Stimulated activated CD4-positive, alpha-beta T cell treated with anti-CD3 and anti-CD28 coated beads, Interleukin-1b, Interleukin-23, amount 100 ng/mL, for 1 hour (primary cell): ENCODE data around the gene TNFRSF12A.

ENCODE experiments used
- DNase-seq, 2 donors: peaks; one replicate each; pipeline ENCODE4 v3.0.0-alpha.2; 2020; ENCODE audit warnings: low read depth in 2 of 2

TNFRSF12A gene

GRCh38 chr16:3020247-3020603 lies at the start of gene TNFRSF12A:
TNFRSF12A (plus strand) TSS chr16:3020368; CDS start chr16:3020398, 30 bp downstream.
- DNase-seq, result no peak

- no peak for DNase-seq
Measured at GRCh38 chr16:2970563-2970962, 49.6 kb upstream of the TNFRSF12A start.

- DNase-seq, result no peak
Measured at GRCh38 chr16:2971134-2971984, 48.8 kb upstream of the TNFRSF12A start.

DNA sequence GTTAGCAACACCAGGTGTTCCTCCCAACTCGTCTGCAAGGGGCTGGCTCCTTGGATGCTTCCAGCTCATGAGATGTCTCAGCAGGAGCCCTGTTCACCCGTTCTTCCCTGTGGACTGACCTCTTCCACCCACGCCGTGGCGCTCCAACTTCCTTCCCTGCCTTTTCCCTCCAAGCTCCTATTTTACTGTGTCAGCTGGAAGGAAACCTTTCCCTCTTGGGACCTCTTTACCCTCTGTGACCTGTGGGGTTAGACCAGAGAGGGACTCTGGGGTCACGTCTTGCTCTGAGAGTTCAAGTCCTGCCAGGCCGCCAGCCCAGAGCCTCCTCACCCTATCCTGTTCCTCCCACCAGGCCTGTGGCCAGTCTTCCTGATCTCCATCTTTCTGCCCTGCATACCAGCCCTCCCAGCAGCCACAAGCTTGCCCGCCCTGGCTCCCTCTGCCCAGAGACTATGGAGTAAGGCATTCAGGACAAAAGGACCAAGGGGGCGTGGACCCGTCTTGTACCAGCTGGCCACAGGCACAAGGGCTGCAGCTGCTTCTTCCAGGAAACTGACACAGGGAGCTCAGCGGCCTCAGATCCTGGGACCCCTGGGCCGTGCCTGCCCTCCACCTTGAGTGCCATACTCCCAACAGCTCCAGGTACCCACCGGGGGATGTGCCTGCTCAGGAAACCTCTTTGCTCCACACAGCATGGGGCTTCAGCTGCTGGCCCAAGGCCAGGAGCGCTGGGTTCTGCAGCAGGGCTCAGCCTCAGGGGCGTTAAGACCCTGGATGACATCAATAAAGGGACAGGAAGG lies 48.0 kb upstream of the TNFRSF12A start:
- no peak for DNase-seq

- no peak for DNase-seq
Measured at GRCh38 chr16:2973093-2973492, 47.1 kb upstream of the TNFRSF12A start.

- no peak for DNase-seq
Measured at GRCh38 chr16:2973605-2974318, 46.4 kb upstream of the TNFRSF12A start.

GRCh38 chr16:2974319-2975056 lies 45.7 kb upstream of the TNFRSF12A start:
- DNase-seq, result no peak

- no peak for DNase-seq
Measured at GRCh38 chr16:2975161-2975795, 44.9 kb upstream of the TNFRSF12A start.

- DNase-seq, result no peak
Measured at GRCh38 chr16:2976201-2976600, 44.0 kb upstream of the TNFRSF12A start.

DNA sequence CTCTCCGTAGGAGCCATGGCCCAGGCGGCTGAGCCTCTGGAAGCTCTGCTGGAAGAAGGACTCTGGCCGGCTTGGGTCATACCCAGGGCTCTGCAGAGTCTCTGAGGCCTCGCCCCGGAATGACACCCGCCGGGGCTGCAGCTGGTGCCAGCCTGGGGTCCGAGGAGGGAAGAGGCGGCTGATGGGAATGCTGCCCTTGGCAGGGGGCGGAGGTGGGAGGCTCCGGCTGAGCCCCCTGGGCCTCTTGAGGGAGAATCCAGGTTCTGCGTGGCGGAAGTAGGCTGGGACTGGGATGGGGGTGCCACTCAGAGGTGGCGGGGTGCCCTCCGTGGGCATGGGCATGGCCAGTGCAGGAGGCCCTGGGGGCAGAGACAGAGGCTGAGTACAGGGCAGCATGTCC lies 43.5 kb upstream of the TNFRSF12A start:
- DNase-seq, result no peak

DNA sequence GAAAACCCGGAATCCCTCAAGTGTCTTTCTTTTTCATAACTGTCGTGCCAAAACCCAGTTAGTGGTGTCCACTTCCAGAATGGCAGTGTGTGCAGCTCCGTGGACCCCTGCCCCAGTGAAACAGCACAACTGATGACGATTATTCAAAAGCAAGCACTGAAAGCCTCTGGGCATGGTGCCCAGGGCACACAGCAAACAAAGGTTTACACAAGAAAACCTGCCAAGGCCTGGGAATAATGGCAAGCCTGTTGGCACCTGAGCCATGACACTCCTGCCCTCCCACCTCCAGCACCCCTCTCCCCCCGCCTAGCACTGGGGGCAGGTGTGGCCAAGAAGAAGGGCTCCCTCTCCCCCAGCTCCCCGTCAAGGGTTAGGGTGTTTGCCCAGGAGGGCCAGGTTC lies 42.7 kb upstream of the TNFRSF12A start:
- DNase-seq, result no peak

GRCh38 chr16:2979669-2980226 lies 40.4 kb upstream of the TNFRSF12A start:
- no peak for DNase-seq

- peak; percentile 90 to 92 for DNase-seq
Measured at GRCh38 chr16:2980227-2981176, 39.7 kb upstream of the TNFRSF12A start, which contains the start of gene PKMYT1. PKMYT1 (minus strand) TSS chr16:2980446; CDS start chr16:2979657, 789 bp downstream.

DNA sequence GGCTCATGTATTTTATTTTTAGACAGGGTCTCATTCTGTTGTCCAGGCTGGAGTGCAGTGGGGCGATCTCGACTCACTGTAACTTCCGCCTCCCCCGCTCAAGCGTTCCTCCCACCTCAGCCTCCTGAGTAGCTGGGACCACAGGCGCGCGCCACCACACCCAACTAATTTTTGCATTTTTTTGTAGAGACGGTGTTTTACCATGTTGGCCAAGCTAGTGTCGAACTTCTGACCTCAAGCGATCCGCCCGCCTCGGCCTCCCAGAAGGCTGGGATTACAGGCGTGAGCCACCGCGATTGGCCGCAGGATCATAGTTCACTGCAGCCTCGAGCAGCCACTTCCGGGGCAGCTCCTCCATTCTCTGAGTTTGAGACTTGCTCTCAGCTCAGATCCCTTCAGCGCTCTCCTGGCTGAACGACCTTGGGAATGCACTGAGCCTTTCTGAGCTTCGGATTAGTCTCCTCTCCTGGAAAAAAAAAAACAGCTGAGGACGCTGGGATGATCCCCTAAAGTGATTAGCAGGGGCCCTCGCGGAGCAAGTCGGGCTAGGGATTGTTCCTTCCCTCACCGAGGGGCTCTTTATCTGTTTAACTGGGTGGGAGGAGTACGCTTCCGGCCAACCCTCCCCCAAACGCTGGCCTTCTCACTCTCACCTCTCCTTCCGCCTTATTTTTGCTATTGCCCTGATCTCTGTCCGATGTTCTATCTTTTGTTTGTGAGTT lies 38.8 kb upstream of the TNFRSF12A start:
- no peak for DNase-seq

DNA sequence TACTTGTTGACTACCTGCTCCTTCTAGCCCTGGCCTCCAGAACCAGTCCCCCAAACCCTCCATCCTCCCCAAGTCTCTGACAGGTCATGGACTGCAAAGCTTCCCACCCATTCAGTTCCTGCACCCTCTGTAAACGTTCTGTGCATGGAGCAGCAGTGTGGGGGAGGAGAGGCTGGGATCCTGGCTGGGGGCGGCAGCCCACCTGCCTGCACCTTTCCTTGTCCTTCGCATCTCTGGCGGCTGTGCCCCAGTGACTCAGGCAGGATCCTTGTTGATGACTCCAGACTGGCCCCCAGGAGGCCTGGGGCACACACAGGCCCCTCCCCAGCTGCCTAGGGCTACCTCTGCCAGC lies 38.3 kb upstream of the TNFRSF12A start:
- no peak for DNase-seq

DNA sequence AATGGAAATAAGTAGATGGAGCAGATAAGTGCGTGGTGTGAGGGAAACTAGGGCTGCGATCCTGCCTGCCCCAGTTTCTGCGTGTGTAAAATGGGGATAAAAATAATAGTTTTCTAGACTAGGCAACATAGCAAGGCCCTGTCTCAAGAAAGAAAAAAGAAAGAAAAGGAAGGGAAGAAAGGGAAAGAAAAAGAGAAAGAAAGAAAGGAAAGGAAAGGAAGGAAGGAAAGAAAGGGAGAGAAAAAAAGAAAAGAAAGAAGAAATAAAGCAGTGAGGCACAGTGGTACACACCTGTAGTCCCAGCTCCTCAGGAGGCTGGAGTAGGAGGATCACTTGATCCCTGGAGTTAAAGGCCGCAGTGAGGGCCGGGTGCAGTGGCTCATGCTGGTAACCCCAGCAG lies 37.8 kb upstream of the TNFRSF12A start:
- no peak for DNase-seq

DNA sequence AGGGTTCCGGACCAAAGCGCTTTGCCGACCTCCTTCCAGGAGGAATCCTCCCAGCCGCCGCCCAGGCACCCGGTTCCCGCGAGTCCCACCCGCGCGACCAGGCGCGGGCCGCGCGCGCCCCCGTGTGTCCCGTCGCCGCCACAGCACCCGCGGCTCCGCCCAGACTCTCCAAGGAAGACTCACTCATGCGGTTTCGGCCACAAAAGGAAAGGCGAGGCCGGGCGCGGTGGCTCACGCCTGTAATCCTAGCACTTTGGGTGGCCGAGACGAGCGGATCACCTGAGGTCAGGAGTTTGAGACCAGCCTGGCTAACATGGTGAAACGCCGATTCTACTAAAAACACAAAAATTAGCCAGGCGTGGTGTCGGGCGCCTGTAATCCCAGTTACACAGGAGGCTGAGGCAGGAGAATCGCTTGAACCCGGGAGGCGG lies 36.4 kb upstream of the TNFRSF12A start:
- DNase-seq, result peak in 1 of 2 donors; percentile 53

- DNase-seq, result no peak
Measured at GRCh38 chr16:2985462-2985861, 34.7 kb upstream of the TNFRSF12A start.

- DNase-seq, result no peak
Measured at GRCh38 chr16:2985893-2986355, 34.2 kb upstream of the TNFRSF12A start.
